Measurements from ENCODE around the gene FAM227B.

FAM227B gene

DNA sequence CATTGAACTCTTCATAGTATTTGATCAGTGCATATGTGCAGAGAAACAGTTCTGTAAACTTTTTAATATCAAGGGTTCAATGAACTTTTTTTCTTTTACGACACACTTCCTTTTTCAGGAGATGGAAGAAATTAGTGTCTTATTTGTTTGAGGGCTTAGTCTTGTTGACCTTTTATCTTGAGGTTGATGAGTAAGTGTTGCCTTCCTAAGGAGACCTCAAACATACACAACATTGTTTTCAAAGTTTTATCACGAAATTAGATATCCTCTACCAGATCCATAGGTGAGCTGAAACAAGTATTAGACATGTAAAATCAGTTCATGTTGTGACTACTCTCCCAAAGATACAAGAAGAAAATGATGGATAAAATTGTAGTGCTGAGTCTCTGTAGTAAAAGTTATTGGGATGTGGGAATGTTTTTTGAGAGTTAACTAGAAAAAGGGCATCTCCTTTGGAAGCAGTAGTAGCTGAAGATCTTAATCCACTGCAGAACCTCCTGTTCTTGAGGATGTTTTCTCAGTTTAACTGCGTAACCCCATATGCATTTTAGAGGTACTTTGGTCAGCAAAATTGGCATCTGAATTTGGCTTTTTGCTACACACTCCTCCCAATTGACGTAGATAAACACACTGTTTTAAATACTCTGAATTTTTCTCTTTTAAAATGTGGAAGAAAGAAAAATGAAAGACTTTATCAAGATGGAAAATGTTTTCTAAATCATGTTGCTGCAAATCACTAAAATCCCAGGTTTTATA, 333.8 kb downstream of the FAM227B start:
- no peak for DNase-seq
- in situ Hi-C loops (cut with HindIII; ENCODE audit: low pct_ligation_motif_present, low pct_unique_long_range_greater_than_20kb, low sequenced_read_pairs): no loop called here

DNA sequence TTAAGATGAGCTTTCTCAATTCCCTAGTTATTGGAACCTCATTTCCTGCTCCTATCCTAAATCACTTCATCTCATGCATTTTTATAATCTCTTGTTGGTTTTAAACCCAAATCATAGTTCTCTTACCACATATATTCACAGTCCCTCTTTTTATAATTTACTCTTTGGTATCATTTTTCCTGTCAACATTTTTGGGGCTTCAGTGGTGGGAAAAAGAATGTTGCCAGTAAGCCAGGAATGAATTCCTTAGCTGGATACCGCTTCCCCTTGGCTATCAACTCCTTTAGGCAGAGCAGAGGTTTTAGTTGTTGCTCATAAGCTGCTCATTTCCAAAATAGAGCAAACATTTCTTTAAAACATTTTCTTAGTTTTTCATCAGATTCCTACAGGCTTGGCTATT, 338.3 kb downstream of the FAM227B start:
- in situ Hi-C loops (cut with HindIII; ENCODE audit: low pct_ligation_motif_present, low pct_unique_long_range_greater_than_20kb, low sequenced_read_pairs): no loop called here
- DNase-seq: no peak

DNA sequence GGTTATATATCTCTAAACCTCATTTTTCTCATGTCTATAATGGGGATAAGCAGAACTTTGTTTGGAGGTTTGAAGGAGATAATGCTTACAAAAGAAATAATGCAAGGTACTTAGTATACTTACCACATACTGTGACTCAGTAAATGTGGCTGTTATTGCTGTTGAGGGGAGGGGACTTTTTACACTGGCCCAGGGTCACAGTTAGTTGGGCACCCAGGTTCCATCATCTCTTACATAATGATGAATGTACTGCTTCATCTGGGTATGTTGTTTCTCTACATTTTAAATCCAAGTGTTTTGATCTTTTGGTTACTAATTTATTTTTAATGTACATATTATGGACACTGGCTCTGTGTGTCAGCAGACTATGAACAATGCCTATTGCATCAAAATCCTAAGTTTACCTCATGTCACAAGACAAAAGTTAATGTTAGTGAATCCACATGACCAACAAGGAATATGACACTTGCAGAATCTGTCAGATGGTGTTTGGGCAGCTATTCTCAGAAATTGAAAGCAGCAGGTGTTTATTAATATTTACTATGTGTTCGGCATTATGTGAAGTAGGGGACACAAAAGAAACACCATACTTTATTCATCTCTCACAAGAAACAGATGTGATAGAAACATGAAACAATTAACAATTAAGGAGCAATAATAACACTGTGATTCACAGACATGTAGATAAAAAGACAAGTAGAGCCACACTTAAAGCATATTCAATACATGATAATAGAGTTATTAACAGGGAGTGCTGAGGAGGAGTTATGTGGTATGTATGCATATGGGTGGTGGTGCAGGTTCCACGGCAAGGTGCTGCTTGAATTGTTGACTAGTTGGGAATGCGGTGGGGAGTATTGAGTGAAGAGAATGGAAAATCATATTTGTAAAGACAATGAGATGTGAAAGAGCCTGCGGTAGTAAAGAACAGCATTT, 340.8 kb downstream of the FAM227B start:
- no peak for DNase-seq
- in situ Hi-C loops (cut with HindIII; ENCODE audit: low pct_ligation_motif_present, low pct_unique_long_range_greater_than_20kb, low sequenced_read_pairs): no loop called here

- in situ Hi-C loops (cut with HindIII; ENCODE audit: low pct_ligation_motif_present, low pct_unique_long_range_greater_than_20kb, low sequenced_read_pairs): no loop called here
- no peak for DNase-seq
These were observed 341.9 kb downstream of the FAM227B start for GRCh38 chr15:49278751-49279150.

Measured in ACHN (cell line).